LoVo (cell line): ENCODE results near the gene ACTBL2.

Experiments
- DNase-seq: peaks from one replicate; pipeline ENCODE4 v3.0.0-alpha.2; 2016; ENCODE audit warnings: low spot score

ACTBL2 gene

GRCh38 chr5:57448751-57449150 lies 33.9 kb downstream of the ACTBL2 start:
- no peak for DNase-seq

GRCh38 chr5:57448287-57448686 lies 34.3 kb downstream of the ACTBL2 start:
- DNase-seq = no peak

- DNase-seq = no peak
Measured at GRCh38 chr5:57447658-57448057, 35.0 kb downstream of the ACTBL2 start.

GRCh38 chr5:57446966-57447365 lies 35.6 kb downstream of the ACTBL2 start:
- DNase-seq = no peak

- no peak for DNase-seq
Measured at GRCh38 chr5:57445705-57446037, 36.9 kb downstream of the ACTBL2 start.

DNA sequence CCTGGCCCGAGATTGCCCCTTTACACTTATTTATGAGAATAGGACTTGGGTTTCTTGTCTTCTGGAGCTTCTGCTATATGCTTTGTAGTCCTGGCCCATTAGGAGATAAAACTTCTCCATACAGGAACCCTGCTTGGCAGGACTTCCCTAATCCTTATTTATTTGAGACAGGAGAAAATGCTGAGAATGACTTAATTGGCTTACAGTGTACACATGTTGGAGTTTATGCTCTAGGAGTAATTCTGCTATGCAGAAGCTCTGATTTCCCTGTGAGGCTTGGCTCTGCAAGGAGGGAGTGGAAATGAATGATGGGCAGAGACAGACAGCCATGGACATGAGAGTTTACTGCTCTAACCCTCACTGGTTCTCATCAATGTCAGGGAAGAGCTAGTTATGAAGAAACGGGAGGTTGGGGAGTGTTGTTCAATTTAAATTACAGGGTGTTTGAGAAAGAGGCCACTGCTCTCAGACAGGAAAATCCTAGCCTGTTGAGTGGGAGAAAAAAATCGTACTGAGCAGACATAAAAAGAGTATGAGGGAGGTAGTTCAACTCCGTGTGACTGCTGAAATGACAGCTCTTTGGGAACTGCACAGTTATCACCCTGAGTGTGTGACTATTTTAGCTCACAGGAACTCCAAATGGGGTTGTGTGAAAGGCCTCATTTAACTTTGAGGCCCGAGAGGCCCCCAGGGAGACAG lies 37.5 kb downstream of the ACTBL2 start:
- DNase-seq = no peak

GRCh38 chr5:57442080-57442839 lies 40.4 kb downstream of the ACTBL2 start:
- DNase-seq = no peak

GRCh38 chr5:57441557-57441956 lies 41.1 kb downstream of the ACTBL2 start:
- DNase-seq = peak; percentile 85

DNA sequence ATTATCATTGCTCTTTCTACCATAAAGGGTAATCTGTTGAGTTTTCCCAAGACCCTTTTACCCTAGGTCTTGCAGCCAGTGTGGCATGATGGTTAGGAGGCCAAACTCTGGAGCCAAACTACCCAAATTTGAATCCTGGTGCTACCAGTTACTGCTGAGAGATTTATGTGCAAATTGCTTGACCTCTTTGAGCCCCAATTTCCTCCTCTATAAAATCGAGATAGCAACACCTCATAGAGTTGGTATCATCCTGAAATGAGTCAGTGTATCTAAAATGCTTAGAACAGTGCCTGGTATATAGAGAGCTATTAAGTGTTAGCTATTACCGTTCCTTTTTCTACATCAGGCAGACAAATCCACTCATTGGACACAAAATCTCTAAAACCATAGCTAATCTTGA lies 43.0 kb downstream of the ACTBL2 start:
- no peak for DNase-seq

DNA sequence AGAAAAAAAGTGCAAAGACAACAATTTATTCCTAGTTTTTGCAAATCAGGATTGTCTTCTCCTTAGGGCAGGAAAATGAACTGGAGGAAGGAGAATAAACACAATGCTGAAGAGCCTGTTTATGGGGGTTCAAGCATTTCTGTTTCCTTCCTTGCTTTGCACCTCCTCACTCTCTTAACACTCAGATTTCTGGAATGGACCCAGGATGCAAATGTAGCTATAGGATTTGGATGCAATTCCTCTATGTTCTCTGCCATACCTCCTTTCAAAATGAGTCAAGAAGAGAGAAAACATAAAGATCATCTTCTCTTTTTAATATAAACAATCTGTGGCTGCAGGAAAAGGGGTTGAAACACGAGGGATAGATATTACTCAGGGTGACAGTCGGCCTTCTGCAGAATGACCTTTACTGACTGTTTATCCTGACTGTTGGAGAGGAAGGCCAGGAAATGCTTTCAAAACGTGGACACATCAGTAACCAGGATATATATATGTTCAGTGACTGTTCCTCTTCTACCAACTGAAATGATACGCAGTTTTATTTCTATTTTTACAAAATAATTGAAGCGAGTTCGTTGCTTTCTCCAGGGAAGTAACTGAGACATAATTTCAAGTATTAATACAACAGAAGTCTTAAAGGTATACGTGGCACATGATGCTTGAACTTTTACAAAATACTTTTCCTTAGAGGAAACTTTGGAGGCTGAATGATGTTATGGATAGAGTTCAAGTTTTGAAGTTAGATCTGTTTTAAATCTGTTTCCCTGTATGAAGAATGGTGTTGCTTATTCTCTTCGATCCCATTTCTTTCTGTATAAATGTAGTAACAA lies 44.4 kb downstream of the ACTBL2 start:
- no peak for DNase-seq

- no peak for DNase-seq
Measured at GRCh38 chr5:57436586-57436985, 46.0 kb downstream of the ACTBL2 start.

- DNase-seq = peak; percentile 87
Measured at GRCh38 chr5:57435701-57436134, 46.9 kb downstream of the ACTBL2 start.

DNA sequence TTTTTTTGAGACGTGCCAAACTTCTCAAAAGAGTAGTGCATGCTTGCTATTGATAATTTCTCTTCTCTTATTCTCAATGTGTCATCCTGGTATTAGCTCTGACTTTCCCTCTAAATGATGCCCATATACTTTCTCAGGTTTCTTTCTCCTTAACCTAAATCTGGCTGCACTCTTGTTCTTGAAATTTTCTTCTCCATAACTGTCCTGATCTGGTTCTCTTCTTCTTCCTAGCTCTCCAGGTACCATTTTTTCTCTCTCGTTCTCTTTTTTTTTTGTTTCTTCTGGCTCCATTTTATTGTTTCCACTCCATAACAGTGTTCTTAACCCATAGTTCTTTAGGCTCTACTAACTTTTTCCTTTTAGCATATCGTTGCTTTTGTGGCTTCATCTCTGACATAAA lies 47.9 kb downstream of the ACTBL2 start:
- DNase-seq = no peak

GRCh38 chr5:57434227-57434640 lies 48.4 kb downstream of the ACTBL2 start:
- DNase-seq = peak; percentile 82

- DNase-seq = no peak
Measured at GRCh38 chr5:57432876-57433275, 49.7 kb downstream of the ACTBL2 start.

GRCh38 chr5:57431759-57432158 lies 50.9 kb downstream of the ACTBL2 start:
- DNase-seq = no peak
